ENCODE data around the gene ZBTB5.
A peak's percentile ranks its signal among the peaks of the same experiment; 100 is the strongest.

Gene ZBTB5

GRCh38 chr9:37392272-37392671 lies 73.0 kb downstream of the ZBTB5 start:
- DNase-seq (ENCODE audit: extremely low spot score), result no peak
- ChIA-PET CTCF (interaction anchor here (0.6 kb wide), 1 partner anchor 414 kb away, joined by 3 read pairs; no protein-coding TSS in a partner anchor), POLR2A (no interaction called here)
- TF ChIP-seq TARDBP (IDR thresholded peaks at IDR 0.05) (no peak), BHLHE40 (IDR thresholded peaks at IDR 0.05; ENCODE audit: borderline replicate concordance) (no peak)

- POLR2A ChIA-PET, result no interaction called here
- TF ChIP-seq FOXM1 (IDR thresholded peaks at IDR 0.05; ENCODE audit: borderline replicate concordance) (no peak), CTBP1 (IDR thresholded peaks at IDR 0.05; ENCODE audit: borderline replicate concordance) (no peak), PKNOX1 (IDR thresholded peaks at IDR 0.05) (no peak), HDGF (IDR thresholded peaks at IDR 0.05; ENCODE audit: borderline replicate concordance) (no peak), TARDBP (IDR thresholded peaks at IDR 0.05) (no peak), LEF1 (IDR thresholded peaks at IDR 0.05; ENCODE audit: borderline replicate concordance) (no peak), FOXK2 (IDR thresholded peaks at IDR 0.05) (no peak), BHLHE40 (IDR thresholded peaks at IDR 0.05; ENCODE audit: borderline replicate concordance) (no peak), L3MBTL2 (conservative IDR thresholded peaks at IDR 0.05) (no peak), ARNT (IDR thresholded peaks at IDR 0.05) (no peak), FOXA1 (IDR thresholded peaks at IDR 0.05) (no peak), ELF4 (IDR thresholded peaks at IDR 0.05) (no peak), SUZ12 (IDR thresholded peaks at IDR 0.05) (no peak), NFRKB (IDR thresholded peaks at IDR 0.05) (no peak), ZNF384 (IDR thresholded peaks at IDR 0.05) (no peak), SP1 (IDR thresholded peaks at IDR 0.05) (no peak)
- CTCF ChIA-PET, result interaction anchor here (0.7 kb wide), 1 partner anchor 58 kb away, joined by 3 read pairs; no protein-coding TSS in a partner anchor
- DNase-seq (ENCODE audit: extremely low spot score), result peak; percentile 35
These were observed 74.5 kb downstream of the ZBTB5 start for GRCh38 chr9:37390759-37391158.
